ENCODE results near the gene CD300LG.

- no peak for TF ChIP-seq POLR2A (IDR thresholded peaks at IDR 0.05)
- no peak for TF ChIP-seq CTCF (IDR thresholded peaks at IDR 0.05)
Observed at GRCh38 chr17:43826206-43826605, 20.8 kb upstream of the CD300LG start.

Data from body of pancreas (tissue), 4 donors.